HCT116 (cell line): Measurements from ENCODE around the gene NLE1.

Experiments used
- POLR2A ChIP-seq: IDR thresholded peaks from 2 replicates; pipeline ENCODE4 v1.7.0; 2011; ENCODE audit warnings: borderline replicate concordance; ENCODE audit not compliant: insufficient read depth, insufficient read length; ENCODE audit errors: extremely low read depth
- TF ChIP-seq, protein P1 (sequence below), 3 experiments: fragments of 200-600 bp in 1 of 3; sonication (generic) in 1 of 3; IDR thresholded peaks in 2 of 3; conservative IDR thresholded peaks in 1 of 3; 2 replicates each; pipeline ENCODE4 v1.5.1; 2012 to 2017; ENCODE audit warnings: low read depth in 2 of 3, low read length in 2 of 3, antibody characterized with exemption in 1 of 3, borderline replicate concordance in 1 of 3, control low read depth in 1 of 3, mild to moderate bottlenecking in 1 of 3, mixed read lengths in 1 of 3, mixed run types in 1 of 3, moderate library complexity in 1 of 3; ENCODE audit not compliant: insufficient read depth in 1 of 3

DNA sequence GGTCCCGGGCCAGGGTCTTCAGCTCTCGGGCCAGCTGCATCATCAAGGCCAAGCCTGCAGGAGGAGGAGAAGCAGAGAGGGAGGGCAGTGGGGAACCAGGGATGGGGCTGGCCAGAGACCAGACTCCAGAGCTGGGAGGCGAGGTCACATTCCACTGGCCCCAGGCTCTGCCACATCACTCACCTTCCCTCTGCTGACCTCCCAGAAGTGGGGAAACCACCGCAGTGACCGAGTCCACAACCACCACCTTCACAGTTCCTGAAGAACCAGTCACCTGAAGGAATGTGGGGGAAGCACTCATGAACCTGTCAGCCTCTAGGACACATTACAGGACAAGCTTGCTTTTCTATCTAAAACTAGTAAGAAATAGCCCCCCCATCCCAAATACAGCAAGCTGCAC lies 38.8 kb downstream of the NLE1 start:
- TF ChIP-seq, protein P1, sequence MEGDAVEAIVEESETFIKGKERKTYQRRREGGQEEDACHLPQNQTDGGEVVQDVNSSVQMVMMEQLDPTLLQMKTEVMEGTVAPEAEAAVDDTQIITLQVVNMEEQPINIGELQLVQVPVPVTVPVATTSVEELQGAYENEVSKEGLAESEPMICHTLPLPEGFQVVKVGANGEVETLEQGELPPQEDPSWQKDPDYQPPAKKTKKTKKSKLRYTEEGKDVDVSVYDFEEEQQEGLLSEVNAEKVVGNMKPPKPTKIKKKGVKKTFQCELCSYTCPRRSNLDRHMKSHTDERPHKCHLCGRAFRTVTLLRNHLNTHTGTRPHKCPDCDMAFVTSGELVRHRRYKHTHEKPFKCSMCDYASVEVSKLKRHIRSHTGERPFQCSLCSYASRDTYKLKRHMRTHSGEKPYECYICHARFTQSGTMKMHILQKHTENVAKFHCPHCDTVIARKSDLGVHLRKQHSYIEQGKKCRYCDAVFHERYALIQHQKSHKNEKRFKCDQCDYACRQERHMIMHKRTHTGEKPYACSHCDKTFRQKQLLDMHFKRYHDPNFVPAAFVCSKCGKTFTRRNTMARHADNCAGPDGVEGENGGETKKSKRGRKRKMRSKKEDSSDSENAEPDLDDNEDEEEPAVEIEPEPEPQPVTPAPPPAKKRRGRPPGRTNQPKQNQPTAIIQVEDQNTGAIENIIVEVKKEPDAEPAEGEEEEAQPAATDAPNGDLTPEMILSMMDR (IDR thresholded peaks at IDR 0.05 in 2 of 3, conservative IDR thresholded peaks at IDR 0.05 in 1 of 3; ENCODE audit: borderline replicate concordance in 1 of 3, insufficient read depth in 1 of 3, low read depth in 2 of 3, low read length in 2 of 3): no peak
- TF ChIP-seq POLR2A: no peak
